Endothelial cell of umbilical vein (primary cell): Measurements from ENCODE around the gene POLR2J. TPM values are rescaled to one million over a fixed set of nuclear protein-coding genes. Genes with fewer than 3 reads are reported as not detected.

Source experiments
- BruUV-seq: library from RNA; stranded (reverse); fragments of 400-500 nt; replicated peaks from 2 replicates; lab custom pipeline; 2021; lab: Mats Ljungman, UMichigan
- CTCF ChIA-PET: fragments of 300-600, 350-600 bp; sonication (Branson Sonifier 250); formaldehyde crosslinking; loops from one replicate; lab custom pipeline; 2021; ENCODE audit warnings: antibody characterized with exemption, inconsistent platforms; lab: Charles Lee
- POLR2A ChIA-PET: fragments of 300-600, 350-600 bp; sonication (Branson Sonifier 250); formaldehyde crosslinking; loops from one replicate; lab custom pipeline; 2021; ENCODE audit warnings: antibody characterized with exemption, inconsistent platforms; lab: Charles Lee
- DNase-seq: peaks from one replicate; pipeline ENCODE4 v3.0.0-alpha.2; 2011; ENCODE audit warnings: low read depth, low spot score
- FAIRE-seq: peaks from 2 replicates; lab custom pipeline; 2011; peaks lifted over from hg19 to GRCh38; lab: Jason Lieb, UNC
- H2AFZ ChIP-seq: 2 replicates; pipeline ENCODE4 v1.6.0; 2012; ENCODE audit warnings: low read depth, low read length, control low read depth, inconsistent platforms
- H3K27ac ChIP-seq: 2 replicates; pipeline ENCODE4 v1.5.1; 2011; ENCODE audit warnings: low read depth, mild to moderate bottlenecking, control low read depth, low read length, moderate library complexity; ENCODE audit not compliant: insufficient read depth
- H3K27me3 ChIP-seq, 2 experiments: 2 replicates each; pipeline versions ENCODE4 v1.6.0 to v1.6.1; 2011; ENCODE audit warnings: low read length in 2 of 2, mixed read lengths in 1 of 2; ENCODE audit not compliant: control insufficient read depth in 2 of 2, insufficient read depth in 2 of 2
- H3K36me3 ChIP-seq, 2 experiments: 2 replicates in 1 of 2; 3 replicates in 1 of 2; pipeline ENCODE4 v1.5.1; 2011; ENCODE audit warnings: low read length in 2 of 2, mild to moderate bottlenecking in 1 of 2, moderate library complexity in 1 of 2; ENCODE audit not compliant: control insufficient read depth in 2 of 2, insufficient read depth in 2 of 2; ENCODE audit errors: extremely low read depth in 1 of 2
- H3K4me1 ChIP-seq: 3 replicates; pipeline ENCODE4 v1.5.1; 2011; ENCODE audit warnings: mild to moderate bottlenecking, low read length; ENCODE audit not compliant: control insufficient read depth, insufficient read depth; ENCODE audit errors: extremely low read depth
- H3K4me2 ChIP-seq: 2 replicates; pipeline ENCODE4 v1.6.1; 2011; ENCODE audit warnings: low read length, control low read depth, mixed read lengths; ENCODE audit not compliant: insufficient read depth
- H3K4me3 ChIP-seq, 3 experiments: fragments of 200-600 bp in 1 of 3; sonication (generic), shearing (Covaris generic) in 1 of 3; replicated peaks in 1 of 3; 2 replicates each; pipeline ENCODE4 v1.5.1; 2011 to 2016; ENCODE audit warnings: control low read depth in 3 of 3, low read length in 3 of 3, mild to moderate bottlenecking in 2 of 3, inconsistent platforms in 1 of 3, low read depth in 1 of 3, moderate library complexity in 1 of 3; ENCODE audit not compliant: insufficient read depth in 1 of 3
- H3K79me2 ChIP-seq: 2 replicates; pipeline ENCODE4 v1.6.0; 2012; ENCODE audit warnings: low read length, inconsistent platforms; ENCODE audit not compliant: control insufficient read depth, insufficient read depth
- H3K9ac ChIP-seq: replicated peaks from 2 replicates; pipeline ENCODE3; 2011; ENCODE audit warnings: low read length, control low read depth; ENCODE audit not compliant: insufficient read depth; ENCODE audit errors: extremely low read depth
- H3K9me1 ChIP-seq: replicated peaks from 3 replicates; pipeline ENCODE4 v1.6.0; 2011; ENCODE audit warnings: mild to moderate bottlenecking, low read length; ENCODE audit not compliant: control insufficient read depth, insufficient read depth; ENCODE audit errors: extremely low read depth
- H3K9me3 ChIP-seq: replicated peaks from 2 replicates; pipeline ENCODE4 v1.5.1; 2012; ENCODE audit warnings: low read length, inconsistent platforms; ENCODE audit not compliant: control insufficient read depth, insufficient read depth
- H4K20me1 ChIP-seq: replicated peaks from 2 replicates; pipeline ENCODE3; 2011; ENCODE audit warnings: mild to moderate bottlenecking, low read length; ENCODE audit not compliant: control insufficient read depth, insufficient read depth; ENCODE audit errors: extremely low read depth
- CTCF ChIP-seq, 2 donors: IDR thresholded peaks; 1 replicate in 1 of 2; 2 replicates in 1 of 2; pipeline ENCODE4 v1.5.1; 2011; ENCODE audit warnings: low read length in 2 of 2, mild to moderate bottlenecking in 2 of 2, moderate library complexity in 2 of 2, control low read depth in 1 of 2, inconsistent platforms in 1 of 2, low read depth in 1 of 2; ENCODE audit not compliant: insufficient read depth in 1 of 2; ENCODE audit errors: extremely low read depth in 1 of 2
- EZH2 ChIP-seq: IDR thresholded peaks from 2 replicates; pipeline ENCODE4 v1.6.1; 2012; ENCODE audit warnings: borderline replicate concordance, low read depth, mild to moderate bottlenecking, moderate library complexity, low read length, inconsistent platforms; ENCODE audit not compliant: severe bottlenecking
- FOS ChIP-seq: IDR thresholded peaks from 2 replicates; pipeline ENCODE4 v1.6.1; 2011; ENCODE audit warnings: mild to moderate bottlenecking, low read length, moderate library complexity, borderline replicate concordance; ENCODE audit not compliant: insufficient read depth
- GATA2 ChIP-seq: IDR thresholded peaks from 2 replicates; pipeline ENCODE4 v1.7.0; 2011; ENCODE audit warnings: low read depth, mild to moderate bottlenecking, moderate library complexity, mixed read lengths, low read length; ENCODE audit not compliant: insufficient read length, insufficient read depth
- JUN ChIP-seq: IDR thresholded peaks from 2 replicates; pipeline ENCODE4 v1.6.1; 2011; ENCODE audit warnings: borderline replicate concordance, low read depth; ENCODE audit not compliant: insufficient read length, insufficient read depth
- MAX ChIP-seq: IDR thresholded peaks from 2 replicates; pipeline ENCODE4 v1.6.1; 2011; ENCODE audit not compliant: insufficient read depth, insufficient read length
- MYC ChIP-seq: IDR thresholded peaks from one replicate; pipeline ENCODE4 v1.6.1; 2011; ENCODE audit warnings: mild to moderate bottlenecking, low read depth, low read length
- POLR2A ChIP-seq: IDR thresholded peaks from 2 replicates; pipeline ENCODE4 v1.6.1; 2012; ENCODE audit warnings: low read depth, mild to moderate bottlenecking, control low read depth, low read length
- POLR2AphosphoS5 ChIP-seq: IDR thresholded peaks from 2 replicates; pipeline ENCODE4 v1.6.1; 2012; ENCODE audit warnings: low read depth, mild to moderate bottlenecking, control low read depth, low read length, moderate library complexity; ENCODE audit not compliant: insufficient read depth
- dilution Hi-C: fragments of 300-500 bp; cut with MboI; formaldehyde crosslinking; loops from one replicate; pipeline ENCODE4 v1.15.0; 2019; ENCODE audit warnings: low sequenced_read_pairs; ENCODE audit not compliant: extremely low pct_ligation_motif_present
- intact Hi-C: fragments of 100-400 bp; cut with micrococcal nuclease; formaldehyde crosslinking; loops from one replicate; pipeline ENCODE4 v1.10.0; 2022
- polyA plus RNA-seq, 4 experiments: library from polyadenylated mRNA; depleted of rRNA in 3 of 4; stranded (reverse) in 3 of 4; unstranded in 1 of 4; fragments of >200 nt; gene quantifications; 2 replicates each; pipeline versions ENCODE4 v1.2.1 to v1.2.3, GENCODE V29; 2011 to 2012; ENCODE audit warnings: missing spikeins in 1 of 4
- total RNA-seq: library from RNA; stranded (reverse); gene quantifications from 2 replicates; pipeline ENCODE4 v1.2.3, GENCODE V29; 2021

POLR2J gene
- total and polyA plus RNA-seq, 2 donors (not counting 3 experiments of a cell fraction or from before 2014, with no cell fraction given): 48.7 to 93.6 TPM

- no peak for FAIRE-seq
- Histone ChIP-seq H3K9me1 (no peaks in the 10 kb centered on the region), H3K27ac (no peak overlapping the region), H3K9ac (no peak overlapping the region), H3K4me1 (no peaks in the 10 kb centered on the region), H3K9me3 (no peaks in the 10 kb centered on the region), H3K79me2 (no peaks in the 10 kb centered on the region), H2AFZ (no peak overlapping the region), H3K4me2 (no peak overlapping the region), H4K20me1 (no peaks in the 10 kb centered on the region), H3K27me3 (no peaks in the 10 kb centered on the region), H3K36me3 (peaks cover 4 to 7% of the 10 kb centered on the region in 2 experiments), H3K4me3 (no peak overlapping the region)
- POLR2A ChIA-PET: no interaction called here
- TF ChIP-seq GATA2 (no peak), POLR2A (no peak), CTCF (IDR thresholded peaks at IDR 0.05; ENCODE audit: extremely low read depth in 1 of 2, insufficient read depth in 1 of 2, low read depth in 1 of 2, low read length in 2 of 2) (no peak), MAX (no peak), POLR2AphosphoS5 (no peak), FOS (no peak), EZH2 (no peak), JUN (no peak), MYC (no peak)
- no peak for DNase-seq
- dilution Hi-C loops (no loop called here), intact Hi-C loops (no loop called here)
- CTCF ChIA-PET: no interaction called here
- no TSS peak for BruUV-seq
These were observed 25.4 kb downstream of the POLR2J start for GRCh38 chr7:102453319-102453718.
